ENCODE measurements around the gene PARP4.
"Not testable (repeated sequence)": the region's sequence is repeated elsewhere in the genome, so short reads cannot be mapped to it uniquely, and the experiment has no call there.

- not testable (repeated sequence) for TF ChIP-seq EP300 (IDR thresholded peaks at IDR 0.05); POLR2A (IDR thresholded peaks at IDR 0.05; ENCODE audit: low read depth); POLR2AphosphoS5 (IDR thresholded peaks at IDR 0.05)
- TF ChIP-seq, protein P1, sequence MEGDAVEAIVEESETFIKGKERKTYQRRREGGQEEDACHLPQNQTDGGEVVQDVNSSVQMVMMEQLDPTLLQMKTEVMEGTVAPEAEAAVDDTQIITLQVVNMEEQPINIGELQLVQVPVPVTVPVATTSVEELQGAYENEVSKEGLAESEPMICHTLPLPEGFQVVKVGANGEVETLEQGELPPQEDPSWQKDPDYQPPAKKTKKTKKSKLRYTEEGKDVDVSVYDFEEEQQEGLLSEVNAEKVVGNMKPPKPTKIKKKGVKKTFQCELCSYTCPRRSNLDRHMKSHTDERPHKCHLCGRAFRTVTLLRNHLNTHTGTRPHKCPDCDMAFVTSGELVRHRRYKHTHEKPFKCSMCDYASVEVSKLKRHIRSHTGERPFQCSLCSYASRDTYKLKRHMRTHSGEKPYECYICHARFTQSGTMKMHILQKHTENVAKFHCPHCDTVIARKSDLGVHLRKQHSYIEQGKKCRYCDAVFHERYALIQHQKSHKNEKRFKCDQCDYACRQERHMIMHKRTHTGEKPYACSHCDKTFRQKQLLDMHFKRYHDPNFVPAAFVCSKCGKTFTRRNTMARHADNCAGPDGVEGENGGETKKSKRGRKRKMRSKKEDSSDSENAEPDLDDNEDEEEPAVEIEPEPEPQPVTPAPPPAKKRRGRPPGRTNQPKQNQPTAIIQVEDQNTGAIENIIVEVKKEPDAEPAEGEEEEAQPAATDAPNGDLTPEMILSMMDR (IDR thresholded peaks at IDR 0.05): not testable (repeated sequence)
Measured at GRCh38 chr13:24559431-24560218, 47.0 kb upstream of the PARP4 start.

Data from esophagus muscularis mucosa (tissue), 4 donors.